ENCODE measurements around the gene COL20A1.

Gene COL20A1

GRCh38 chr20:63261060-63261794 is 31.8 kb upstream of the COL20A1 start:
- DNase-seq (ENCODE audit: low spot score) = no peak

- DNase-seq (ENCODE audit: low spot score) = no peak
Measured at GRCh38 chr20:63261795-63262528, 31.0 kb upstream of the COL20A1 start.

GRCh38 chr20:63262836-63263235 is 30.1 kb upstream of the COL20A1 start:
- no peak for DNase-seq (ENCODE audit: low spot score)

- no peak for DNase-seq (ENCODE audit: low spot score)
Measured at GRCh38 chr20:63264000-63264399, 29.0 kb upstream of the COL20A1 start.

GRCh38 chr20:63264519-63264918 is 28.5 kb upstream of the COL20A1 start:
- DNase-seq (ENCODE audit: low spot score) = no peak

GRCh38 chr20:63265891-63266515 is 27.0 kb upstream of the COL20A1 start:
- no peak for DNase-seq (ENCODE audit: low spot score)

GRCh38 chr20:63267691-63268090 is 25.3 kb upstream of the COL20A1 start:
- DNase-seq (ENCODE audit: low spot score) = no peak

- no peak for DNase-seq (ENCODE audit: low spot score)
Measured at GRCh38 chr20:63268256-63268655, 24.7 kb upstream of the COL20A1 start.

GRCh38 chr20:63268671-63269439 is 24.1 kb upstream of the COL20A1 start:
- no peak for DNase-seq (ENCODE audit: low spot score)

GRCh38 chr20:63269724-63270123 is 23.3 kb upstream of the COL20A1 start:
- no peak for DNase-seq (ENCODE audit: low spot score)

- no peak for DNase-seq (ENCODE audit: low spot score)
Measured at GRCh38 chr20:63270606-63271325, 22.2 kb upstream of the COL20A1 start.

GRCh38 chr20:63272105-63273058 is 20.6 kb upstream of the COL20A1 start, which contains the start of gene ARFGAP1:
TSS of gene ARFGAP1 (plus strand) at chr20:63272813. CDS start at chr20:63275581, 2,768 bp downstream.
- peak; percentile 88 for DNase-seq (ENCODE audit: low spot score)

- DNase-seq (ENCODE audit: low spot score) = no peak
Measured at GRCh38 chr20:63273059-63273579, 19.9 kb upstream of the COL20A1 start.

GRCh38 chr20:63273635-63274380 is 19.2 kb upstream of the COL20A1 start:
- no peak for DNase-seq (ENCODE audit: low spot score)

GRCh38 chr20:63274381-63275228 is 18.4 kb upstream of the COL20A1 start:
- no peak for DNase-seq (ENCODE audit: low spot score)

- DNase-seq (ENCODE audit: low spot score) = no peak
Measured at GRCh38 chr20:63275825-63276224, 17.2 kb upstream of the COL20A1 start.

GRCh38 chr20:63276956-63277355 is 16.0 kb upstream of the COL20A1 start:
- no peak for DNase-seq (ENCODE audit: low spot score)
